Stimulated activated memory B cell treated with anti-CD40 and anti-IgM and Interleukin-4, amounts not matched to agents 10 μg/mL and 1 μg/mL and 100 μg/mL, for 72 hours (primary cell): Measurements from ENCODE around the gene SLC23A3.
A peak's percentile ranks its signal among the peaks of the same experiment; 100 is the strongest.

Experiments
- ATAC-seq: fragments of 150-1000 bp; cut with Tn5 transposase; 2 replicates; pipeline ENCODE4 v1.10.0; 2021
- H3K27ac Mint-ChIP-seq: one replicate; pipeline ENCODE4 v1.8.0; 2022; ENCODE audit warnings: mild to moderate bottlenecking, mixed read lengths
- H3K27me3 Mint-ChIP-seq: one replicate; pipeline ENCODE4 v1.8.0; 2022; ENCODE audit warnings: mixed read lengths
- H3K36me3 Mint-ChIP-seq: one replicate; pipeline ENCODE4 v1.8.0; 2022; ENCODE audit warnings: mixed read lengths
- H3K4me1 Mint-ChIP-seq: one replicate; pipeline ENCODE4 v1.8.0; 2022; ENCODE audit warnings: mixed read lengths
- H3K4me3 Mint-ChIP-seq: one replicate; pipeline ENCODE4 v1.8.0; 2022; ENCODE audit warnings: mild to moderate bottlenecking, moderate library complexity, mixed read lengths
- H3K9me3 Mint-ChIP-seq: one replicate; pipeline ENCODE4 v1.8.0; 2022; ENCODE audit warnings: mixed read lengths

SLC23A3 gene

GRCh38 chr2:219155054-219155644, 14.7 kb downstream of the SLC23A3 start:
- Mint-ChIP-seq H3K27ac (no peak overlapping the region), H3K27me3 (no peaks in the 10 kb centered on the region), H3K36me3 (peaks cover 35% of the 10 kb centered on the region), H3K4me1 (peaks cover 12% of the 10 kb centered on the region), H3K9me3 (no peaks in the 10 kb centered on the region), H3K4me3 (no peak overlapping the region)
- no peak for ATAC-seq

- no peaks in the 10 kb centered on the region for H3K9me3 Mint-ChIP-seq
- H3K4me3 Mint-ChIP-seq, result no peak overlapping the region
- ATAC-seq, result no peak
- no peak overlapping the region for H3K27ac Mint-ChIP-seq
- H3K4me1 Mint-ChIP-seq, result peaks cover 8% of the 10 kb centered on the region
- H3K36me3 Mint-ChIP-seq, result peaks cover 50% of the 10 kb centered on the region
- H3K27me3 Mint-ChIP-seq, result no peaks in the 10 kb centered on the region
Observed at GRCh38 chr2:219149667-219150066, 20.2 kb downstream of the SLC23A3 start.

- H3K4me3 Mint-ChIP-seq, result no peak overlapping the region
- no peak overlapping the region for H3K27ac Mint-ChIP-seq
- no peaks in the 10 kb centered on the region for H3K27me3 Mint-ChIP-seq
- H3K9me3 Mint-ChIP-seq, result no peaks in the 10 kb centered on the region
- ATAC-seq, result no peak
- peaks cover 8% of the 10 kb centered on the region for H3K4me1 Mint-ChIP-seq
- peaks cover 79% of the 10 kb centered on the region for H3K36me3 Mint-ChIP-seq
Observed at GRCh38 chr2:219142329-219142728, 27.5 kb downstream of the SLC23A3 start.

GRCh38 chr2:219140722-219141121, 29.1 kb downstream of the SLC23A3 start:
- Mint-ChIP-seq H3K4me3 (no peak overlapping the region), H3K4me1 (no peaks in the 10 kb centered on the region), H3K36me3 (peaks cover 69% of the 10 kb centered on the region), H3K9me3 (no peaks in the 10 kb centered on the region), H3K27ac (no peak overlapping the region), H3K27me3 (no peaks in the 10 kb centered on the region)
- ATAC-seq, result no peak

GRCh38 chr2:219133976-219134375, 35.9 kb downstream of the SLC23A3 start:
- Mint-ChIP-seq H3K4me1 (no peaks in the 10 kb centered on the region), H3K36me3 (peaks cover 41% of the 10 kb centered on the region), H3K4me3 (no peak overlapping the region), H3K27me3 (no peaks in the 10 kb centered on the region), H3K27ac (no peak overlapping the region), H3K9me3 (no peaks in the 10 kb centered on the region)
- ATAC-seq, result no peak

GRCh38 chr2:219131744-219132143, 38.1 kb downstream of the SLC23A3 start:
- Mint-ChIP-seq H3K9me3 (no peaks in the 10 kb centered on the region), H3K27ac (no peak overlapping the region), H3K4me1 (no peaks in the 10 kb centered on the region), H3K27me3 (no peaks in the 10 kb centered on the region), H3K36me3 (peaks cover 39% of the 10 kb centered on the region), H3K4me3 (no peak overlapping the region)
- ATAC-seq, result no peak

- Mint-ChIP-seq H3K4me1 (no peaks in the 10 kb centered on the region), H3K27me3 (no peaks in the 10 kb centered on the region), H3K27ac (no peak overlapping the region), H3K36me3 (peaks cover 43% of the 10 kb centered on the region), H3K9me3 (no peaks in the 10 kb centered on the region), H3K4me3 (no peak overlapping the region)
- ATAC-seq, result no peak
Observed at GRCh38 chr2:219131327-219131726, 38.5 kb downstream of the SLC23A3 start.

- peaks cover 57% of the 10 kb centered on the region for H3K36me3 Mint-ChIP-seq
- H3K9me3 Mint-ChIP-seq, result no peaks in the 10 kb centered on the region
- H3K27me3 Mint-ChIP-seq, result no peaks in the 10 kb centered on the region
- no peak for ATAC-seq
- H3K4me3 Mint-ChIP-seq, result no peak overlapping the region
- peaks cover 10% of the 10 kb centered on the region for H3K4me1 Mint-ChIP-seq
- no peak overlapping the region for H3K27ac Mint-ChIP-seq
Observed at GRCh38 chr2:219129589-219129988, 40.2 kb downstream of the SLC23A3 start.

- no peak for ATAC-seq
- Mint-ChIP-seq H3K4me1 (peaks cover 17% of the 10 kb centered on the region), H3K27ac (no peak overlapping the region), H3K4me3 (no peak overlapping the region), H3K9me3 (no peaks in the 10 kb centered on the region), H3K27me3 (no peaks in the 10 kb centered on the region), H3K36me3 (peaks cover 57% of the 10 kb centered on the region)
Observed at GRCh38 chr2:219128396-219128795, 41.4 kb downstream of the SLC23A3 start.

GRCh38 chr2:219127037-219127635, 42.7 kb downstream of the SLC23A3 start:
- Mint-ChIP-seq H3K4me1 (peaks cover 17% of the 10 kb centered on the region), H3K27ac (peak overlapping the region; percentile 2), H3K27me3 (no peaks in the 10 kb centered on the region), H3K4me3 (no peak overlapping the region), H3K36me3 (peaks cover 53% of the 10 kb centered on the region), H3K9me3 (no peaks in the 10 kb centered on the region)
- no peak for ATAC-seq

- no peak overlapping the region for H3K27ac Mint-ChIP-seq
Observed at GRCh38 chr2:219126555-219126954, 43.3 kb downstream of the SLC23A3 start.

GRCh38 chr2:219125886-219126270, 44.0 kb downstream of the SLC23A3 start:
- Mint-ChIP-seq H3K4me3 (no peak overlapping the region), H3K36me3 (peaks cover 53% of the 10 kb centered on the region), H3K27me3 (no peaks in the 10 kb centered on the region), H3K27ac (no peak overlapping the region), H3K9me3 (no peaks in the 10 kb centered on the region), H3K4me1 (peaks cover 17% of the 10 kb centered on the region)
- ATAC-seq, result no peak

More at GRCh38 chr2:219126555-219126954, 43.3 kb downstream of the SLC23A3 start:
- H3K36me3 Mint-ChIP-seq, result peaks cover 53% of the 10 kb centered on the region
- H3K9me3 Mint-ChIP-seq, result no peaks in the 10 kb centered on the region
- no peak for ATAC-seq
- no peaks in the 10 kb centered on the region for H3K27me3 Mint-ChIP-seq
- peaks cover 17% of the 10 kb centered on the region for H3K4me1 Mint-ChIP-seq
- no peak overlapping the region for H3K4me3 Mint-ChIP-seq

GRCh38 chr2:219125225-219125885, 44.5 kb downstream of the SLC23A3 start:
- no peaks in the 10 kb centered on the region for H3K9me3 Mint-ChIP-seq
- no peak for ATAC-seq
- H3K27me3 Mint-ChIP-seq, result no peaks in the 10 kb centered on the region
- H3K4me1 Mint-ChIP-seq, result peaks cover 17% of the 10 kb centered on the region
- H3K4me3 Mint-ChIP-seq, result no peak overlapping the region
- H3K27ac Mint-ChIP-seq, result no peak overlapping the region
- peaks cover 54% of the 10 kb centered on the region for H3K36me3 Mint-ChIP-seq

- Mint-ChIP-seq H3K27me3 (no peaks in the 10 kb centered on the region), H3K4me3 (no peak overlapping the region), H3K4me1 (peaks cover 24% of the 10 kb centered on the region), H3K9me3 (no peaks in the 10 kb centered on the region), H3K36me3 (peaks cover 52% of the 10 kb centered on the region), H3K27ac (no peak overlapping the region)
- ATAC-seq, result peak; percentile 24
Observed at GRCh38 chr2:219124381-219125110, 45.3 kb downstream of the SLC23A3 start.

GRCh38 chr2:219123356-219124135, 46.3 kb downstream of the SLC23A3 start:
- Mint-ChIP-seq H3K4me1 (peaks cover 27% of the 10 kb centered on the region), H3K27ac (no peak overlapping the region), H3K36me3 (peaks cover 52% of the 10 kb centered on the region), H3K4me3 (no peak overlapping the region), H3K9me3 (no peaks in the 10 kb centered on the region), H3K27me3 (no peaks in the 10 kb centered on the region)
- no peak for ATAC-seq
